ENCODE data around the gene MACROD2. TPM values are rescaled to one million over a fixed set of nuclear protein-coding genes. Genes with fewer than 3 reads are reported as not detected.

MACROD2 gene
- total and polyA plus RNA-seq, 4 donors, result 13.0 to 67.1 (median 20.7) TPM

GRCh38 chr20:15708984-15709598, 1713.8 kb downstream of the MACROD2 start:
- Histone ChIP-seq H3K9me3 (ENCODE audit: control insufficient read depth in 4 of 4, insufficient read depth in 3 of 4, low read length in 3 of 4) (peaks cover 0 to 4% (median under 1%) of the 10 kb centered on the region in 4 donors), H3K4me1 (ENCODE audit: control insufficient read depth in 5 of 5, insufficient read depth in 5 of 5, low read length in 5 of 5) (no peaks in the 10 kb centered on the region), H3K36me3 (ENCODE audit: control insufficient read depth in 4 of 4, insufficient read depth in 4 of 4, low read length in 4 of 4) (no peaks in the 10 kb centered on the region), H3K27me3 (ENCODE audit: control insufficient read depth in 3 of 3, insufficient read depth in 3 of 3, low read length in 2 of 3) (no peaks in the 10 kb centered on the region), H3K4me3 (no peak overlapping the region), H3K9ac (ENCODE audit: insufficient read depth in 1 of 2, low read length in 2 of 2) (no peak overlapping the region), H3K27ac (ENCODE audit: low read depth in 1 of 2, low read length in 1 of 2) (no peak overlapping the region)
- TF ChIP-seq, protein P1, sequence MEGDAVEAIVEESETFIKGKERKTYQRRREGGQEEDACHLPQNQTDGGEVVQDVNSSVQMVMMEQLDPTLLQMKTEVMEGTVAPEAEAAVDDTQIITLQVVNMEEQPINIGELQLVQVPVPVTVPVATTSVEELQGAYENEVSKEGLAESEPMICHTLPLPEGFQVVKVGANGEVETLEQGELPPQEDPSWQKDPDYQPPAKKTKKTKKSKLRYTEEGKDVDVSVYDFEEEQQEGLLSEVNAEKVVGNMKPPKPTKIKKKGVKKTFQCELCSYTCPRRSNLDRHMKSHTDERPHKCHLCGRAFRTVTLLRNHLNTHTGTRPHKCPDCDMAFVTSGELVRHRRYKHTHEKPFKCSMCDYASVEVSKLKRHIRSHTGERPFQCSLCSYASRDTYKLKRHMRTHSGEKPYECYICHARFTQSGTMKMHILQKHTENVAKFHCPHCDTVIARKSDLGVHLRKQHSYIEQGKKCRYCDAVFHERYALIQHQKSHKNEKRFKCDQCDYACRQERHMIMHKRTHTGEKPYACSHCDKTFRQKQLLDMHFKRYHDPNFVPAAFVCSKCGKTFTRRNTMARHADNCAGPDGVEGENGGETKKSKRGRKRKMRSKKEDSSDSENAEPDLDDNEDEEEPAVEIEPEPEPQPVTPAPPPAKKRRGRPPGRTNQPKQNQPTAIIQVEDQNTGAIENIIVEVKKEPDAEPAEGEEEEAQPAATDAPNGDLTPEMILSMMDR (IDR thresholded peaks at IDR 0.05; ENCODE audit: control extremely low read depth, extremely low read depth), result peak; percentile 16
- ATAC-seq (ENCODE audit: insufficient read depth, low FRiP score) (no peak), DNase-seq (peak in 1 of 3 donors; percentile 15)
- 58 to 64% methylated on average over 9 of the region's 9 CpGs for WGBS, 2 donors

DNA sequence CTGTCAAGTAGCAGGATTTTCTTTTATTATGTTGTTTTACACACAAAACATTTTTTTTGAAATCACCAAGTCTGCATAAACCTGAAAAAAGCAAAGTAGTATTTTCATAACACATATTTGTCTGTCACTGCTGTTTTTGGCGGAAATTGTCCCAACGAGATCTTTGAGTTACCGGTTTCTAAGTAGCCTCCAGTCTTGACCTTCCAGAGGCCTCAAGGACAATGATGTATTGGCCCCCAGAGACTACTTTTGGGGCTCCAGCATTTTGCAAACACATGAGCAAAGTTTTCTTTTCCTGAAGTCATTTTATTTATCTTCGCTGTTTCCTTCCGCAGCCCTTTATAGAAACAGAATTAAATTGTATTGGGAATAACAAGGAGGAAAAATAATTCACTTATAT, 1715.3 kb downstream of the MACROD2 start:
- Histone ChIP-seq H3K9ac (ENCODE audit: insufficient read depth in 1 of 2, low read length in 2 of 2) (no peak overlapping the region), H3K27me3 (ENCODE audit: control insufficient read depth in 3 of 3, insufficient read depth in 3 of 3, low read length in 2 of 3) (no peaks in the 10 kb centered on the region), H3K4me3 (no peak overlapping the region), H3K4me1 (ENCODE audit: control insufficient read depth in 5 of 5, insufficient read depth in 5 of 5, low read length in 5 of 5) (peaks cover 0 to 7% (median 0%) of the 10 kb centered on the region in 5 donors), H3K36me3 (ENCODE audit: control insufficient read depth in 4 of 4, insufficient read depth in 4 of 4, low read length in 4 of 4) (no peaks in the 10 kb centered on the region), H3K9me3 (ENCODE audit: control insufficient read depth in 4 of 4, insufficient read depth in 3 of 4, low read length in 3 of 4) (peaks cover 0 to 4% (median under 1%) of the 10 kb centered on the region in 4 donors), H3K27ac (ENCODE audit: low read depth in 1 of 2, low read length in 1 of 2) (no peak overlapping the region)
- ATAC-seq (ENCODE audit: insufficient read depth, low FRiP score), result no peak
- no peak for DNase-seq
- TF ChIP-seq, protein P1 (IDR thresholded peaks at IDR 0.05; ENCODE audit: control extremely low read depth, extremely low read depth), result no peak
- WGBS, 2 donors, result 86% methylated on average over 5 of the region's 5 CpGs

DNA sequence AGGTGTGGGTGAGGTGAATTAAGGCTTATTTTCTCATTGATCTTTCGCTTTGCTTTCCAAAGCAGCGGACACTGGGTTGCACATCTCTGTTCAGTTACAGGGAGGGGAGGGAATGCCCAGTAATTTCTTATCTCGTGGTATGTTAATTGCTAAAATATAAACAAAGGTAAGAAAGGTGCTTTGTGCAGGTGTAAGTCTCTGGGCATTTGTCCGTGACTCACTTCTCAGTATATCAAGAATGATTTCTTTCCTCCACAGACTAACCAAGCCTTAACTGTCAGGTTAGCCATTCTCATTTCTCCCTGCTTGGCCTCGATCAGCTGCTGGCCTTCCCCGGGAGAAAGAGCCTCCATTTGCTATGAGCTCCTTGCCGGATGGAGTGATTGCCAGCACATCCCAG, 1715.9 kb downstream of the MACROD2 start:
- Histone ChIP-seq H3K27ac (ENCODE audit: low read depth in 1 of 2, low read length in 1 of 2) (peak overlapping the region in 1 of 2 donors; percentile 22), H3K9me3 (ENCODE audit: control insufficient read depth in 4 of 4, insufficient read depth in 3 of 4, low read length in 3 of 4) (peaks cover 0 to 4% (median under 1%) of the 10 kb centered on the region in 4 donors), H3K4me1 (ENCODE audit: control insufficient read depth in 5 of 5, insufficient read depth in 5 of 5, low read length in 5 of 5) (peaks cover 0 to 7% (median 0%) of the 10 kb centered on the region in 5 donors), H3K27me3 (ENCODE audit: control insufficient read depth in 3 of 3, insufficient read depth in 3 of 3, low read length in 2 of 3) (no peaks in the 10 kb centered on the region), H3K9ac (ENCODE audit: insufficient read depth in 1 of 2, low read length in 2 of 2) (no peak overlapping the region), H3K36me3 (ENCODE audit: control insufficient read depth in 4 of 4, insufficient read depth in 4 of 4, low read length in 4 of 4) (no peaks in the 10 kb centered on the region), H3K4me3 (no peak overlapping the region)
- WGBS, 2 donors, result 88 to 94% methylated on average over 7 of the region's 7 CpGs
- TF ChIP-seq, protein P1 (IDR thresholded peaks at IDR 0.05; ENCODE audit: control extremely low read depth, extremely low read depth), result no peak
- ATAC-seq (ENCODE audit: insufficient read depth, low FRiP score), result no peak
- DNase-seq, result no peak

Measured in lung (tissue), 12 donors.